ENCODE data around the gene KLF13. TPM values are rescaled to one million over a fixed set of nuclear protein-coding genes. Genes with fewer than 3 reads are reported as not detected.

The KLF13 gene
- polyA plus RNA-seq, 1 experiment: 16.8 TPM

GRCh38 chr15:31371520-31372240 lies 45.0 kb downstream of the KLF13 start:
- H3K27ac ChIP-seq (ENCODE audit: low read depth, low read length): no peak overlapping the region
- no peak for DNase-seq (ENCODE audit: low read depth, low spot score)
- peaks cover 10% of the 10 kb centered on the region; the same call in 1 of the 2 replicates for H3K9me3 ChIP-seq (ENCODE audit: control insufficient read depth, insufficient read depth, low read length)
- no peak overlapping the region for H3K4me3 ChIP-seq (ENCODE audit: low read depth, low read length)
- POLR2A ChIA-PET: no interaction called here
- no peak for TF ChIP-seq CTCF (IDR thresholded peaks at IDR 0.05; ENCODE audit: low read depth, low read length)
- H3K27me3 ChIP-seq (ENCODE audit: control insufficient read depth, insufficient read depth, low read length): no peaks in the 10 kb centered on the region
- CTCF ChIA-PET: no interaction called here

GRCh38 chr15:31372635-31373091 lies 46.0 kb downstream of the KLF13 start:
- TF ChIP-seq CTCF (IDR thresholded peaks at IDR 0.05; ENCODE audit: low read depth, low read length): no peak
- peaks cover 10% of the 10 kb centered on the region; the same call in 1 of the 2 replicates for H3K9me3 ChIP-seq (ENCODE audit: control insufficient read depth, insufficient read depth, low read length)
- POLR2A ChIA-PET: no interaction called here
- CTCF ChIA-PET: no interaction called here
- no peak overlapping the region for H3K4me3 ChIP-seq (ENCODE audit: low read depth, low read length)
- no peaks in the 10 kb centered on the region for H3K27me3 ChIP-seq (ENCODE audit: control insufficient read depth, insufficient read depth, low read length)
- DNase-seq (ENCODE audit: low read depth, low spot score): peak; percentile 34
- H3K27ac ChIP-seq (ENCODE audit: low read depth, low read length): peak overlapping the region; percentile 21

GRCh38 chr15:31373096-31373865 lies 46.6 kb downstream of the KLF13 start:
- POLR2A ChIA-PET: no interaction called here
- CTCF ChIA-PET: no interaction called here
- no peak for DNase-seq (ENCODE audit: low read depth, low spot score)

GRCh38 chr15:31373970-31374369 lies 47.3 kb downstream of the KLF13 start:
- peaks cover 10% of the 10 kb centered on the region; the same call in 1 of the 2 replicates for H3K9me3 ChIP-seq (ENCODE audit: control insufficient read depth, insufficient read depth, low read length)
- POLR2A ChIA-PET: no interaction called here
- TF ChIP-seq CTCF (IDR thresholded peaks at IDR 0.05; ENCODE audit: low read depth, low read length): no peak
- CTCF ChIA-PET: no interaction called here
- no peak overlapping the region for H3K4me3 ChIP-seq (ENCODE audit: low read depth, low read length)
- no peaks in the 10 kb centered on the region for H3K27me3 ChIP-seq (ENCODE audit: control insufficient read depth, insufficient read depth, low read length)
- no peak overlapping the region for H3K27ac ChIP-seq (ENCODE audit: low read depth, low read length)
- no peak for DNase-seq (ENCODE audit: low read depth, low spot score)

More at GRCh38 chr15:31373096-31373865, 46.6 kb downstream of the KLF13 start:
- no peak overlapping the region for H3K27ac ChIP-seq (ENCODE audit: low read depth, low read length)
- H3K4me3 ChIP-seq (ENCODE audit: low read depth, low read length): no peak overlapping the region
- peaks cover 10% of the 10 kb centered on the region; the same call in 1 of the 2 replicates for H3K9me3 ChIP-seq (ENCODE audit: control insufficient read depth, insufficient read depth, low read length)
- TF ChIP-seq CTCF (IDR thresholded peaks at IDR 0.05; ENCODE audit: low read depth, low read length): no peak
- no peaks in the 10 kb centered on the region for H3K27me3 ChIP-seq (ENCODE audit: control insufficient read depth, insufficient read depth, low read length)

- Histone ChIP-seq H3K27ac (ENCODE audit: low read depth, low read length) (no peak overlapping the region), H3K27me3 (ENCODE audit: control insufficient read depth, insufficient read depth, low read length) (no peaks in the 10 kb centered on the region), H3K4me3 (ENCODE audit: low read depth, low read length) (no peak overlapping the region), H3K9me3 (ENCODE audit: control insufficient read depth, insufficient read depth, low read length) (peaks cover 10% of the 10 kb centered on the region; the same call in 1 of the 2 replicates)
- POLR2A ChIA-PET: interaction anchor here (0.6 kb wide), 1 partner anchor 67 kb away, joined by 11 read pairs; no protein-coding TSS in a partner anchor
- no peak for TF ChIP-seq CTCF (IDR thresholded peaks at IDR 0.05; ENCODE audit: low read depth, low read length)
- no peak for DNase-seq (ENCODE audit: low read depth, low spot score)
- CTCF ChIA-PET: no interaction called here
Measured at GRCh38 chr15:31374489-31374888, 47.9 kb downstream of the KLF13 start.

All from AG04450 (cell line).